ENCODE data around the gene LRBA. TPM values are rescaled to one million over a fixed set of nuclear protein-coding genes. Genes with fewer than 3 reads are reported as not detected.

Gene LRBA
- total RNA-seq, 2 donors from 2014 or later, result 50.1 to 59.9 TPM

DNA sequence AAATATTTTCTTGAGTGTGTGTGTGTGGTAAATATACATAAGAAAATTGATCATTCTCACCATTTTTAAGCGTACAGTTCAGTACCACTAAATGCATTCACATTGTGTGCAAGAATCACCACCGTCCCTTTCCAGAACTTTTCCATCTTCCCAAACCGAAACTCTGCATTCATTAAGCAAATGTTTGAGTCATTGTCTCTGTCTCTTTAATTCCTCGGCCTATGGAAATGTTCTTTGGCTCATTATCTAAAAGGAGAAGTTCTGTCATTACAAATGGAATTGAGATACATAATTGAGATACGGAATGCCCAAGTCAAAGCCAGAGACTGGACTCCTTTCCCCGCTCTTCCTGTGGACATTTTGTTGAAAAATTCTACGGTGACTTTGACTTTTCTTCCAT lies 767.9 kb downstream of the LRBA start:
- intact Hi-C loops (cut with DNase I), result loop anchor here (10.0 kb wide), 1 partner anchor 242 kb away; no protein-coding TSS in a partner anchor
- H3K27me3 ChIP-seq, result no peaks in the 10 kb centered on the region
- no peaks in the 10 kb centered on the region for H3K9me3 ChIP-seq
- TF ChIP-seq POLR2A (IDR thresholded peaks at IDR 0.05), result no peak
- TF ChIP-seq, protein P1, sequence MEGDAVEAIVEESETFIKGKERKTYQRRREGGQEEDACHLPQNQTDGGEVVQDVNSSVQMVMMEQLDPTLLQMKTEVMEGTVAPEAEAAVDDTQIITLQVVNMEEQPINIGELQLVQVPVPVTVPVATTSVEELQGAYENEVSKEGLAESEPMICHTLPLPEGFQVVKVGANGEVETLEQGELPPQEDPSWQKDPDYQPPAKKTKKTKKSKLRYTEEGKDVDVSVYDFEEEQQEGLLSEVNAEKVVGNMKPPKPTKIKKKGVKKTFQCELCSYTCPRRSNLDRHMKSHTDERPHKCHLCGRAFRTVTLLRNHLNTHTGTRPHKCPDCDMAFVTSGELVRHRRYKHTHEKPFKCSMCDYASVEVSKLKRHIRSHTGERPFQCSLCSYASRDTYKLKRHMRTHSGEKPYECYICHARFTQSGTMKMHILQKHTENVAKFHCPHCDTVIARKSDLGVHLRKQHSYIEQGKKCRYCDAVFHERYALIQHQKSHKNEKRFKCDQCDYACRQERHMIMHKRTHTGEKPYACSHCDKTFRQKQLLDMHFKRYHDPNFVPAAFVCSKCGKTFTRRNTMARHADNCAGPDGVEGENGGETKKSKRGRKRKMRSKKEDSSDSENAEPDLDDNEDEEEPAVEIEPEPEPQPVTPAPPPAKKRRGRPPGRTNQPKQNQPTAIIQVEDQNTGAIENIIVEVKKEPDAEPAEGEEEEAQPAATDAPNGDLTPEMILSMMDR (IDR thresholded peaks at IDR 0.05), result no peak
- WGBS, 2 donors, result 93 to 94% methylated on average over 7 of the region's 7 CpGs
- H3K4me1 ChIP-seq, result peaks cover 12% of the 10 kb centered on the region
- H3K27ac ChIP-seq, result no peak overlapping the region
- DNase-seq (no peak), ATAC-seq (no peak)
- no peaks in the 10 kb centered on the region for H3K36me3 ChIP-seq (replicated peaks in 1 of 2; ENCODE audit: insufficient read depth in 1 of 2, low read depth in 2 of 2)
- H3K4me3 ChIP-seq, result no peak overlapping the region

DNA sequence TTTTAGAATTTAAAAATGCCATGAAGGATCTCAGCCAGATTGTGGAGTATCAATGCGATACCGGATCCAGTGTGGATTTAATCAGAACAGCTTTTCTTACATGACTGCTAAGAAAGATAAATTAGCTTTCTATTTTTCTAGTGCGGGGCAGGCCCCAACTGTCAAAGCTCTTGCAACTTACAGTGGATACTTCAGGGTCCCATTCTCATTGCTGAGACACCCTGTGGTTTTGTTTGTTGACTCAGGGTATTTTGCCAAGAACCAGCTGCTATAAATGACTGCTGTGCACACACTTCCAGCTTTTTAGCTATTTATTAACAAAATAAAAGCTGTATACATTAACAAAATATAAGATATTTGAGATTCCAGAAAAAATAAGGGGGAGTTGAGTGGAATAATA lies 770.5 kb downstream of the LRBA start:
- peak overlapping the region in 1 of 4 donors; percentile 2 for H3K27ac ChIP-seq
- ATAC-seq (no peak), DNase-seq (peak in 2 of 4 donors; percentile 16 to 18)
- H3K4me1 ChIP-seq, result peaks cover 12% of the 10 kb centered on the region
- H3K27me3 ChIP-seq, result no peaks in the 10 kb centered on the region
- no peak overlapping the region for H3K4me3 ChIP-seq
- TF ChIP-seq POLR2A (IDR thresholded peaks at IDR 0.05), result no peak
- TF ChIP-seq, protein P1 (IDR thresholded peaks at IDR 0.05), result no peak
- intact Hi-C loops (cut with DNase I), result loop anchor here (10.0 kb wide), 1 partner anchor 240 kb away; no protein-coding TSS in a partner anchor
- no peaks in the 10 kb centered on the region for H3K36me3 ChIP-seq (replicated peaks in 1 of 2; ENCODE audit: insufficient read depth in 1 of 2, low read depth in 2 of 2)
- 4 to 19% methylated on average over 3 of the region's 3 CpGs for WGBS, 2 donors
- no peaks in the 10 kb centered on the region for H3K9me3 ChIP-seq

DNA sequence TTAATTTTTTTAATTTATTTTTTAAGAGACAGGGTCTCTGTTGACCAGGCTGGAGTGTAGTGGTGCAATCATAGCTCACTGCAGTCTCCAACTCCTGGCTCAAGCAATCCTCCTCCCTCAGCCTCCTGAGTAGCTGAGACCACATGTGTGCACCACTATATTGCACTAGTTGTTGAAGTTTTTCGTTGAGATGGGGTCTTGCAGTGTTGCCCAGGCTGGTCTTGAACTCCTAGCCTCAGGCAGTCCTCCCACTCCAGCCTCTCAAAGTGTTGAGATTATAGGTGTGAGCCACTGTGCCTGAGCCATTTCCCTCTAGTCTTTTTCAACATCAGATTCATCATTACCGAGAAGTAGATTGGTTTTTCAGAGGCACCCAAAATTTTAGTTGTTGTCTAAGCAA lies 771.2 kb downstream of the LRBA start:
- Histone ChIP-seq H3K4me1 (peaks cover 12% of the 10 kb centered on the region), H3K4me3 (no peak overlapping the region), H3K36me3 (replicated peaks in 1 of 2; ENCODE audit: insufficient read depth in 1 of 2, low read depth in 2 of 2) (no peaks in the 10 kb centered on the region), H3K27ac (peak overlapping the region in 1 of 4 donors; percentile 2), H3K9me3 (no peaks in the 10 kb centered on the region), H3K27me3 (no peaks in the 10 kb centered on the region)
- ATAC-seq (no peak), DNase-seq (no peak)
- 77 to 94% methylated on average over 2 of the region's 2 CpGs for WGBS, 2 donors
- TF ChIP-seq POLR2A (IDR thresholded peaks at IDR 0.05), result no peak
- TF ChIP-seq, protein P1 (IDR thresholded peaks at IDR 0.05), result no peak
- intact Hi-C loops (cut with DNase I), result loop anchor here (10.0 kb wide), 1 partner anchor 239 kb away; no protein-coding TSS in a partner anchor

GRCh38 chr4:150242820-150243458 lies 772.1 kb downstream of the LRBA start:
- Histone ChIP-seq H3K4me3 (no peak overlapping the region), H3K27me3 (no peaks in the 10 kb centered on the region), H3K27ac (no peak overlapping the region), H3K4me1 (peaks cover 12% of the 10 kb centered on the region), H3K9me3 (no peaks in the 10 kb centered on the region), H3K36me3 (replicated peaks in 1 of 2; ENCODE audit: insufficient read depth in 1 of 2, low read depth in 2 of 2) (no peaks in the 10 kb centered on the region)
- intact Hi-C loops (cut with DNase I), result loop anchor here (10.0 kb wide), 1 partner anchor 238 kb away; no protein-coding TSS in a partner anchor
- WGBS, 2 donors, result 42 to 45% methylated on average over 6 of the region's 6 CpGs
- ATAC-seq (peak; percentile 55), DNase-seq (peak in 3 of 4 donors; percentile 18 to 50 (median 39))
- TF ChIP-seq POLR2A (IDR thresholded peaks at IDR 0.05), result no peak
- TF ChIP-seq, protein P1 (IDR thresholded peaks at IDR 0.05), result peak; percentile 59 to 89 (median 81)

DNA sequence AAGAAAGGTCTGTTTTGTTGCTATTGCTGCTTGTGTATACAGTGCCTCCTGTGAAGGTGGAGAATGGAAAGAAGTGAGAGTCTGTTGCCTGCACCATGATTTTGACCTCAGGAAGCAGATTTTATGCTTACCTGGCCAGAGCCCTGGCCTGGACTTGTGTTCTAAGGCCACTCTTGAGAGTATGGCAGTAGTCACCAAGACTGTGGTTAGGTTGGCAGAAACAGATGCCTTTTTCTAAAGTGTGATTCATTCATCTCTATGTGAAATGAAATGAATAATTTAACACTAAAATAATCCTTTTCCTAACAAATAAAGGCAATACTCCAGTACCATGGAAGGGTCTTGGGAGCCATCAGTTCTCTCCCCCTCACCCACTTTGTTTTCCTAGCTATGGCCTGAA lies 775.1 kb downstream of the LRBA start:
- H3K36me3 ChIP-seq (replicated peaks in 1 of 2; ENCODE audit: insufficient read depth in 1 of 2, low read depth in 2 of 2), result no peaks in the 10 kb centered on the region
- ATAC-seq (no peak), DNase-seq (no peak)
- peaks cover 10% of the 10 kb centered on the region for H3K4me1 ChIP-seq
- H3K27ac ChIP-seq, result no peak overlapping the region
- TF ChIP-seq POLR2A (IDR thresholded peaks at IDR 0.05), result no peak
- TF ChIP-seq, protein P1 (IDR thresholded peaks at IDR 0.05), result no peak
- no peak overlapping the region for H3K4me3 ChIP-seq
- H3K27me3 ChIP-seq, result no peaks in the 10 kb centered on the region
- H3K9me3 ChIP-seq, result no peaks in the 10 kb centered on the region
- intact Hi-C loops (cut with DNase I), result loop anchor here (10.0 kb wide), 1 partner anchor 235 kb away; no protein-coding TSS in a partner anchor

Data from body of pancreas (tissue), 4 donors.